Measurements from ENCODE around the gene SKAP2.

The SKAP2 gene

DNA sequence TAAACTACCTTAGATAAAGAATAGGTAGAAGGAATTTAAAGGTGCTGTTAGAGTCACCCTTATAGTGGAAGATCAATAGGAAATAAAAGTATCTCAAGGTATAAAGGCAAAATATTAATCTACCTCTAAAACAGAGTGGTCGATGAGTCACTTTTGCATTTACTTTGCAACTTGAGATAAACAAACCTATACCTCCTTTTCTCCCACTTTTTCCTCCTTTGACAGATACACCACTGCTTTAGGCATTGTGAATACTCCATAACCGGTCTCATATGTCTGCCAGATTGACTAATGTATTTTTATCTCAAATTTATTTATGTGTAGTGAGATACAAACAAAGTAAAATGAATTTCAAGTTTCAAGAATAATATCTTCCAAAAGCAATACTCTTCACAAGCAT is 193.5 kb downstream of the SKAP2 start:
- H3K9me3 ChIP-seq (ENCODE audit: control insufficient read depth, insufficient read depth, low read depth, low read length): no peaks in the 10 kb centered on the region
- no peaks in the 10 kb centered on the region for H3K36me3 ChIP-seq (ENCODE audit: control insufficient read depth in 2 of 2, insufficient read depth in 1 of 2, low read length in 2 of 2)
- CTCF ChIA-PET: interaction anchor here (1.4 to 2.4 kb wide), 4 partner anchors 8 to 305 kb away, joined by 5 to 18 read pairs (median 8); no protein-coding TSS in a partner anchor
- H3K4me1 ChIP-seq (ENCODE audit: control insufficient read depth, insufficient read depth, low read length): peaks cover 15% of the 10 kb centered on the region
- no peak overlapping the region for H3K27ac ChIP-seq (ENCODE audit: extremely low read depth, low read depth, low read length)
- POLR2A ChIA-PET: no interaction called here
- H3K4me3 ChIP-seq (ENCODE audit: low read depth, low read length): no peak overlapping the region
- no peak for TF ChIP-seq ZFP3 (tag by site-specific recombination; IDR thresholded peaks at IDR 0.05; ENCODE audit: low read depth)
- no peak for TF ChIP-seq ZNF211 (tag by site-specific recombination; IDR thresholded peaks at IDR 0.05; ENCODE audit: low read depth)
- no peak for TF ChIP-seq ZNF155 (tag by site-specific recombination; IDR thresholded peaks at IDR 0.05)
- TF ChIP-seq KLF17 (tag by site-specific recombination; IDR thresholded peaks at IDR 0.05): no peak
- TF ChIP-seq ZBTB7A (tag by site-specific recombination; IDR thresholded peaks at IDR 0.05; ENCODE audit: low read depth): no peak
- no peak for TF ChIP-seq ZNF391 (tag by site-specific recombination; IDR thresholded peaks at IDR 0.05; ENCODE audit: borderline replicate concordance, low read depth)
- TF ChIP-seq, protein P1, sequence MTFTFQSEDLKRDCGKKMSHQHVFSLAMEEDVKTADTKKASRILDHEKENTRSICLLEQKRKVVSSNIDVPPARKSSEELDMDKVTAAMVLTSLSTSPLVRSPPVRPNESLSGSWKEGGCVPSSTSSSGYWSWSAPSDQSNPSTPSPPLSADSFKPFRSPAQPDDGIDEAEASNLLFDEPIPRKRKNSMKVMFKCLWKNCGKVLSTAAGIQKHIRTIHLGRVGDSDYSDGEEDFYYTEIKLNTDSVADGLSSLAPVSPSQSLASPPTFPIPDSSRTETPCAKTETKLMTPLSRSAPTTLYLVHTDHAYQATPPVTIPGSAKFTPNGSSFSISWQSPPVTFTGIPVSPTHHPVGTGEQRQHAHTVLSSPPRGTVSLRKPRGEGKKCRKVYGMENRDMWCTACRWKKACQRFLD (tag by site-specific recombination; IDR thresholded peaks at IDR 0.05): no peak
- TF ChIP-seq, protein P2, sequence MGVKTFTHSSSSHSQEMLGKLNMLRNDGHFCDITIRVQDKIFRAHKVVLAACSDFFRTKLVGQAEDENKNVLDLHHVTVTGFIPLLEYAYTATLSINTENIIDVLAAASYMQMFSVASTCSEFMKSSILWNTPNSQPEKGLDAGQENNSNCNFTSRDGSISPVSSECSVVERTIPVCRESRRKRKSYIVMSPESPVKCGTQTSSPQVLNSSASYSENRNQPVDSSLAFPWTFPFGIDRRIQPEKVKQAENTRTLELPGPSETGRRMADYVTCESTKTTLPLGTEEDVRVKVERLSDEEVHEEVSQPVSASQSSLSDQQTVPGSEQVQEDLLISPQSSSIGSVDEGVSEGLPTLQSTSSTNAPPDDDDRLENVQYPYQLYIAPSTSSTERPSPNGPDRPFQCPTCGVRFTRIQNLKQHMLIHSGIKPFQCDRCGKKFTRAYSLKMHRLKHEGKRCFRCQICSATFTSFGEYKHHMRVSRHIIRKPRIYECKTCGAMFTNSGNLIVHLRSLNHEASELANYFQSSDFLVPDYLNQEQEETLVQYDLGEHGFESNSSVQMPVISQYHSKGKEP (tag by site-specific recombination; IDR thresholded peaks at IDR 0.05): no peak
- no peak for TF ChIP-seq ZNF10 (tag by site-specific recombination; IDR thresholded peaks at IDR 0.05)
- TF ChIP-seq ZNF114 (tag by site-specific recombination; IDR thresholded peaks at IDR 0.05): no peak
- TF ChIP-seq ZFP41 (tag by site-specific recombination; IDR thresholded peaks at IDR 0.05; ENCODE audit: borderline replicate concordance): no peak
- TF ChIP-seq, protein P3, sequence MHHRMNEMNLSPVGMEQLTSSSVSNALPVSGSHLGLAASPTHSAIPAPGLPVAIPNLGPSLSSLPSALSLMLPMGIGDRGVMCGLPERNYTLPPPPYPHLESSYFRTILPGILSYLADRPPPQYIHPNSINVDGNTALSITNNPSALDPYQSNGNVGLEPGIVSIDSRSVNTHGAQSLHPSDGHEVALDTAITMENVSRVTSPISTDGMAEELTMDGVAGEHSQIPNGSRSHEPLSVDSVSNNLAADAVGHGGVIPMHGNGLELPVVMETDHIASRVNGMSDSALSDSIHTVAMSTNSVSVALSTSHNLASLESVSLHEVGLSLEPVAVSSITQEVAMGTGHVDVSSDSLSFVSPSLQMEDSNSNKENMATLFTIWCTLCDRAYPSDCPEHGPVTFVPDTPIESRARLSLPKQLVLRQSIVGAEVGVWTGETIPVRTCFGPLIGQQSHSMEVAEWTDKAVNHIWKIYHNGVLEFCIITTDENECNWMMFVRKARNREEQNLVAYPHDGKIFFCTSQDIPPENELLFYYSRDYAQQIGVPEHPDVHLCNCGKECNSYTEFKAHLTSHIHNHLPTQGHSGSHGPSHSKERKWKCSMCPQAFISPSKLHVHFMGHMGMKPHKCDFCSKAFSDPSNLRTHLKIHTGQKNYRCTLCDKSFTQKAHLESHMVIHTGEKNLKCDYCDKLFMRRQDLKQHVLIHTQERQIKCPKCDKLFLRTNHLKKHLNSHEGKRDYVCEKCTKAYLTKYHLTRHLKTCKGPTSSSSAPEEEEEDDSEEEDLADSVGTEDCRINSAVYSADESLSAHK (tag by site-specific recombination; IDR thresholded peaks at IDR 0.05): no peak
- no peak for TF ChIP-seq ZNF639 (tag by site-specific recombination; IDR thresholded peaks at IDR 0.05)
- no peak for TF ChIP-seq AEBP2 (tag by site-specific recombination; IDR thresholded peaks at IDR 0.05; ENCODE audit: borderline replicate concordance)
- no peak for TF ChIP-seq ZNF521 (tag by site-specific recombination; IDR thresholded peaks at IDR 0.05)
- TF ChIP-seq, protein P4, sequence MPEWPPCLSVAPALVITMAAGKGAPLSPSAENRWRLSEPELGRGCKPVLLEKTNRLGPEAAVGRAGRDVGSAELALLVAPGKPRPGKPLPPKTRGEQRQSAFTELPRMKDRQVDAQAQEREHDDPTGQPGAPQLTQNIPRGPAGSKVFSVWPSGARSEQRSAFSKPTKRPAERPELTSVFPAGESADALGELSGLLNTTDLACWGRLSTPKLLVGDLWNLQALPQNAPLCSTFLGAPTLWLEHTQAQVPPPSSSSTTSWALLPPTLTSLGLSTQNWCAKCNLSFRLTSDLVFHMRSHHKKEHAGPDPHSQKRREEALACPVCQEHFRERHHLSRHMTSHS (tag by site-specific recombination; IDR thresholded peaks at IDR 0.05): no peak
- TF ChIP-seq ZNF133 (tag by site-specific recombination; IDR thresholded peaks at IDR 0.05): no peak
- TF ChIP-seq, protein P5, sequence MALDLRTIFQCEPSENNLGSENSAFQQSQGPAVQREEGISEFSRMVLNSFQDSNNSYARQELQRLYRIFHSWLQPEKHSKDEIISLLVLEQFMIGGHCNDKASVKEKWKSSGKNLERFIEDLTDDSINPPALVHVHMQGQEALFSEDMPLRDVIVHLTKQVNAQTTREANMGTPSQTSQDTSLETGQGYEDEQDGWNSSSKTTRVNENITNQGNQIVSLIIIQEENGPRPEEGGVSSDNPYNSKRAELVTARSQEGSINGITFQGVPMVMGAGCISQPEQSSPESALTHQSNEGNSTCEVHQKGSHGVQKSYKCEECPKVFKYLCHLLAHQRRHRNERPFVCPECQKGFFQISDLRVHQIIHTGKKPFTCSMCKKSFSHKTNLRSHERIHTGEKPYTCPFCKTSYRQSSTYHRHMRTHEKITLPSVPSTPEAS (tag by site-specific recombination; IDR thresholded peaks at IDR 0.05): no peak
- TF ChIP-seq ZNF768 (tag by site-specific recombination; IDR thresholded peaks at IDR 0.05): no peak
